K562 (cell line): ENCODE measurements around the gene HOXC5. TPM values are rescaled to one million over a fixed set of nuclear protein-coding genes. Genes with fewer than 3 reads are reported as not detected.

Experiments
- BRCA1 ChIP-seq, 2 experiments: fragments of 450-650 bp in 1 of 2; sonication (generic) in 1 of 2; formaldehyde crosslinking in 1 of 2; IDR thresholded peaks; 2 replicates each; pipeline versions ENCODE4 v1.5.0 to v1.6.1; 2017 to 2020; ENCODE audit warnings: mild to moderate bottlenecking in 1 of 2, missing genetic modification reagents in 1 of 2
- LCOR ChIP-seq: sonication (generic); formaldehyde crosslinking; IDR thresholded peaks from 2 replicates; pipeline ENCODE4 v1.8.0; 2022; ENCODE audit warnings: mild to moderate bottlenecking, missing genetic modification reagents
- POLR3A ChIP-seq: IDR thresholded peaks from 2 replicates; pipeline ENCODE4 v1.6.1; 2011; ENCODE audit warnings: borderline replicate concordance, mild to moderate bottlenecking, moderate library complexity; ENCODE audit not compliant: insufficient read length, insufficient read depth; ENCODE audit errors: extremely low read depth
- SETDB1 ChIP-seq: IDR thresholded peaks from one replicate; pipeline ENCODE4 v1.6.1; 2012; ENCODE audit warnings: low read length, control low read depth, inconsistent platforms
- SMAD3 ChIP-seq: fragments of 450-650 bp; formaldehyde crosslinking; conservative IDR thresholded peaks from 2 replicates; pipeline ENCODE4 v1.4.0; 2020; ENCODE audit warnings: mild to moderate bottlenecking
- SMARCB1 ChIP-seq: IDR thresholded peaks from 2 replicates; pipeline ENCODE4 v1.6.1; 2011; ENCODE audit warnings: improper control_type of control experiment, low read depth; ENCODE audit not compliant: insufficient read length
- SMARCE1 ChIP-seq: fragments of 450-650 bp; IDR thresholded peaks from 2 replicates; pipeline ENCODE4 v1.7.1; 2016; ENCODE audit warnings: mild to moderate bottlenecking
- SRSF1 ChIP-seq: fragments of 200-400 bp; formaldehyde crosslinking; IDR thresholded peaks from 2 replicates; pipeline ENCODE4 v1.6.1; 2017; ENCODE audit warnings: mild to moderate bottlenecking, low read depth, low read length, moderate library complexity
- ZBTB34 ChIP-seq: fragments of 250-450 bp; sonication (Bioruptor Pico); IDR thresholded peaks from 2 replicates; pipeline ENCODE4 v1.8.0; 2021; ENCODE audit warnings: mild to moderate bottlenecking, moderate library complexity
- ZNF717 ChIP-seq: fragments of 250-450 bp; sonication (Bioruptor Pico); IDR thresholded peaks from 2 replicates; pipeline ENCODE4 v1.5.0; 2021
- ZNF785 ChIP-seq: fragments of 250-450 bp; sonication (Bioruptor Pico); IDR thresholded peaks from 2 replicates; pipeline ENCODE4 v1.4.0; 2020; ENCODE audit warnings: mild to moderate bottlenecking
- polyA plus RNA-seq, 8 experiments: library from polyadenylated mRNA; depleted of rRNA in 4 of 8; stranded (reverse) in 5 of 8; unstranded in 3 of 8; fragments of >200 nt; fragmentation: Nextera tagmentation in 2 of 8; fragmentation: Illumina TruSeq in 1 of 8; extraction: Ambion mirVana in 2 of 8; extraction: Trizol in 1 of 8; gene quantifications; 2 replicates each; pipeline versions ENCODE4 v1.2.1 to v1.2.3, GENCODE V29; 2011 to 2014; ENCODE audit warnings: inconsistent platforms in 1 of 8, missing spikeins in 1 of 8
- total RNA-seq, 7 experiments: library from RNA; depleted of rRNA in 6 of 7; stranded (reverse); fragments of >200 nt in 6 of 7; fragmentation: Illumina TruSeq in 2 of 7; extraction: Trizol in 2 of 7; gene quantifications; 2 replicates each; pipeline versions ENCODE4 v1.2.1 to v1.2.3, GENCODE V29; 2011 to 2021; ENCODE audit warnings: low replicate concordance in 1 of 7
- TF ChIP-seq, protein P1 (sequence below): sonication (generic); formaldehyde crosslinking; IDR thresholded peaks from 2 replicates; pipeline ENCODE4 v1.8.1; 2022; ENCODE audit warnings: missing genetic modification reagents

HOXC5 gene
- total and polyA plus RNA-seq, 9 of the 15 experiments (the other 6 are each of a cell fraction or from before 2014, with no cell fraction given), result 0.10 to 0.44 (median 0.18) TPM; not detected in 4

- TF ChIP-seq POLR3A (no peak), SMARCE1 (no peak; the same call in 1 of the 2 replicates), SMAD3 (CRISPR knock-in tag) (no peak), ZNF785 (CRISPR knock-in tag) (no peak), ZBTB34 (CRISPR knock-in tag) (no peak), ZNF717 (CRISPR knock-in tag) (no peak), SETDB1 (no peak), SRSF1 (no peak), BRCA1 (IDR thresholded peaks at IDR 0.05) (no peak), BRCA1 (CRISPR knock-in tag; IDR thresholded peaks at IDR 0.05) (no peak), SMARCB1 (no peak), LCOR (no peak)
- TF ChIP-seq, protein P1, sequence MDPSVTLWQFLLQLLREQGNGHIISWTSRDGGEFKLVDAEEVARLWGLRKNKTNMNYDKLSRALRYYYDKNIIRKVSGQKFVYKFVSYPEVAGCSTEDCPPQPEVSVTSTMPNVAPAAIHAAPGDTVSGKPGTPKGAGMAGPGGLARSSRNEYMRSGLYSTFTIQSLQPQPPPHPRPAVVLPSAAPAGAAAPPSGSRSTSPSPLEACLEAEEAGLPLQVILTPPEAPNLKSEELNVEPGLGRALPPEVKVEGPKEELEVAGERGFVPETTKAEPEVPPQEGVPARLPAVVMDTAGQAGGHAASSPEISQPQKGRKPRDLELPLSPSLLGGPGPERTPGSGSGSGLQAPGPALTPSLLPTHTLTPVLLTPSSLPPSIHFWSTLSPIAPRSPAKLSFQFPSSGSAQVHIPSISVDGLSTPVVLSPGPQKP (CRISPR knock-in tag), result no peak
Measured at GRCh38 chr12:53994264-53995001, 38.4 kb upstream of the HOXC5 start (continued).
